H1 (cell line): ENCODE measurements around the gene DNMT3L. TPM values are rescaled to one million over a fixed set of nuclear protein-coding genes. Genes with fewer than 3 reads are reported as not detected.

Experiments used
- CTCF ChIA-PET: fragments of 300-600 bp; sonication (Branson Sonifier 250); formaldehyde crosslinking; loops from one replicate; lab custom pipeline; 2021; ENCODE audit not compliant: partially characterized antibody; lab: Charles Lee
- POLR2A ChIA-PET: fragments of 300-600 bp; sonication (Branson Sonifier 250); formaldehyde crosslinking; loops from one replicate; lab custom pipeline; 2021; ENCODE audit warnings: inconsistent platforms; ENCODE audit not compliant: partially characterized antibody; lab: Charles Lee
- DNase-seq, 2 experiments: peaks; one replicate each; pipeline versions ENCODE4 v3.0.0 to v3.0.0-alpha.2; 2010 to 2022; ENCODE audit warnings: low spot score in 2 of 2, low read depth in 1 of 2, mixed read lengths in 1 of 2
- FAIRE-seq: peaks from 2 replicates; lab custom pipeline; 2011; peaks lifted over from hg19 to GRCh38; lab: Jason Lieb, UNC
- H2AFZ ChIP-seq: 2 replicates; pipeline ENCODE4 v1.8.1; 2012; ENCODE audit warnings: low read length, inconsistent platforms
- H2AK5ac ChIP-seq: 2 replicates; pipeline ENCODE4 v1.6.1; 2013; ENCODE audit warnings: low read depth, low read length
- H2BK120ac ChIP-seq: replicated peaks from 2 replicates; pipeline ENCODE3; 2013; ENCODE audit warnings: low read depth, low read length, inconsistent platforms
- H2BK12ac ChIP-seq: 2 replicates; pipeline ENCODE4 v1.6.1; 2013; ENCODE audit warnings: low read depth, low read length
- H2BK15ac ChIP-seq: 2 replicates; pipeline ENCODE4 v1.6.1; 2013; ENCODE audit warnings: low read length
- H2BK20ac ChIP-seq: 2 replicates; pipeline ENCODE4 v1.6.1; 2013; ENCODE audit warnings: low read length
- H2BK5ac ChIP-seq: 2 replicates; pipeline ENCODE4 v1.6.1; 2013; ENCODE audit warnings: low read depth, low read length
- H3K14ac ChIP-seq: 2 replicates; pipeline ENCODE4 v1.6.1; 2013; ENCODE audit warnings: inconsistent platforms; ENCODE audit not compliant: insufficient read length
- H3K18ac ChIP-seq: 2 replicates; pipeline ENCODE4 v1.6.1; 2013; ENCODE audit warnings: low read length; ENCODE audit errors: extremely low read depth
- H3K23ac ChIP-seq: 2 replicates; pipeline ENCODE4 v1.6.1; 2013; ENCODE audit warnings: inconsistent platforms; ENCODE audit not compliant: insufficient read length
- H3K23me2 ChIP-seq: 2 replicates; pipeline ENCODE4 v1.6.1; 2013; ENCODE audit warnings: low read depth, low read length
- H3K27ac ChIP-seq: 2 replicates; pipeline ENCODE4 v1.6.1; 2011; ENCODE audit warnings: low read depth, low read length, inconsistent platforms
- H3K27me3 ChIP-seq, 4 experiments: replicated peaks in 1 of 4; 1 replicate in 1 of 4; 2 replicates in 3 of 4; pipeline versions ENCODE4 v1.6.1 to v1.8.1; 2011 to 2013; ENCODE audit warnings: low read length in 3 of 4, mild to moderate bottlenecking in 3 of 4, inconsistent platforms in 2 of 4, mixed read lengths in 2 of 4, moderate library complexity in 1 of 4; ENCODE audit not compliant: control insufficient read depth in 3 of 4, insufficient read depth in 3 of 4; ENCODE audit errors: extremely low read depth in 1 of 4
- H3K36me3 ChIP-seq, 4 experiments: 2 replicates each; pipeline versions ENCODE4 v1.6.1 to v1.8.1; 2011 to 2013; ENCODE audit warnings: mild to moderate bottlenecking in 4 of 4, low read length in 3 of 4, moderate library complexity in 2 of 4, control low read depth in 1 of 4, inconsistent platforms in 1 of 4; ENCODE audit not compliant: insufficient read depth in 4 of 4, control insufficient read depth in 2 of 4
- H3K4ac ChIP-seq: replicated peaks from 2 replicates; pipeline ENCODE3; 2013; ENCODE audit warnings: low read length, low read depth, mixed read lengths, inconsistent platforms; ENCODE audit not compliant: insufficient read length
- H3K4me1 ChIP-seq, 4 experiments: replicated peaks in 1 of 4; 1 replicate in 1 of 4; 2 replicates in 3 of 4; pipeline versions ENCODE4 v1.6.1 to v1.8.1; 2011 to 2013; ENCODE audit warnings: low read length in 3 of 4, inconsistent platforms in 2 of 4, mixed read lengths in 1 of 4; ENCODE audit not compliant: insufficient read depth in 4 of 4, control insufficient read depth in 3 of 4
- H3K4me2 ChIP-seq, 2 experiments: 2 replicates each; pipeline versions ENCODE4 v1.6.1 to v1.8.1; 2011 to 2013; ENCODE audit warnings: low read depth in 2 of 2, low read length in 2 of 2, control low read depth in 1 of 2, inconsistent platforms in 1 of 2, mild to moderate bottlenecking in 1 of 2; ENCODE audit not compliant: insufficient read depth in 1 of 2
- H3K4me3 ChIP-seq, 4 experiments: fragments of 200-600, 300-600 bp in 1 of 4; sonication (generic), shearing (Covaris generic), sonication (Bioruptor Twin) in 1 of 4; 2 replicates each; pipeline versions ENCODE4 v1.5.1 to v1.8.1; 2011 to 2016; ENCODE audit warnings: low read length in 4 of 4, low read depth in 3 of 4, control low read depth in 2 of 4, inconsistent platforms in 2 of 4, mild to moderate bottlenecking in 2 of 4, mixed read lengths in 1 of 4, moderate library complexity in 1 of 4; ENCODE audit not compliant: insufficient read depth in 2 of 4; ENCODE audit errors: extremely low read depth in 1 of 4
- H3K56ac ChIP-seq: replicated peaks from 2 replicates; pipeline ENCODE3; 2013; ENCODE audit warnings: low read depth, mild to moderate bottlenecking, mixed read lengths, low read length, inconsistent platforms; ENCODE audit not compliant: insufficient read length
- H3K79me1 ChIP-seq: 2 replicates; pipeline ENCODE4 v1.6.1; 2013; ENCODE audit warnings: low read depth, low read length, control low read depth
- H3K79me2 ChIP-seq, 2 experiments: 2 replicates each; pipeline versions ENCODE4 v1.6.1 to v1.8.1; 2012 to 2013; ENCODE audit warnings: low read length in 2 of 2, mild to moderate bottlenecking in 2 of 2, inconsistent platforms in 1 of 2; ENCODE audit not compliant: insufficient read depth in 2 of 2, control insufficient read depth in 1 of 2
- H3K9ac ChIP-seq, 4 experiments: replicated peaks in 1 of 4; 1 replicate in 1 of 4; 2 replicates in 3 of 4; pipeline versions ENCODE4 v1.6.1 to v1.8.1; 2011 to 2013; ENCODE audit warnings: low read depth in 3 of 4, low read length in 3 of 4, control low read depth in 2 of 4, mild to moderate bottlenecking in 2 of 4, moderate library complexity in 2 of 4, inconsistent platforms in 1 of 4; ENCODE audit errors: extremely low read depth in 1 of 4
- H3K9me3 ChIP-seq, 2 experiments: 2 replicates each; pipeline versions ENCODE4 v1.6.1 to v1.8.1; 2012 to 2013; ENCODE audit warnings: mild to moderate bottlenecking in 2 of 2, moderate library complexity in 2 of 2, control low read depth in 1 of 2, inconsistent platforms in 1 of 2, low read depth in 1 of 2, low read length in 1 of 2, mixed read lengths in 1 of 2; ENCODE audit not compliant: insufficient read depth in 2 of 2
- H4K20me1 ChIP-seq, 2 experiments: replicated peaks in 1 of 2; 2 replicates each; pipeline versions ENCODE3 to v1.8.1; 2011 to 2013; ENCODE audit warnings: inconsistent platforms in 2 of 2, low read length in 2 of 2, mild to moderate bottlenecking in 1 of 2; ENCODE audit not compliant: insufficient read depth in 2 of 2, control insufficient read depth in 1 of 2
- H4K5ac ChIP-seq: 2 replicates; pipeline ENCODE4 v1.6.1; 2013; ENCODE audit warnings: low read length, low read depth, mixed read lengths, inconsistent platforms; ENCODE audit not compliant: insufficient read length
- H4K8ac ChIP-seq: 2 replicates; pipeline ENCODE4 v1.8.0; 2013; ENCODE audit warnings: mild to moderate bottlenecking, moderate library complexity, low read length, inconsistent platforms; ENCODE audit not compliant: insufficient read depth; ENCODE audit errors: extremely low read depth
- H4K91ac ChIP-seq: replicated peaks from 2 replicates; pipeline ENCODE3; 2013; ENCODE audit warnings: low read length, mixed read lengths, inconsistent platforms; ENCODE audit not compliant: insufficient read length
- CREB1 ChIP-seq: IDR thresholded peaks from 2 replicates; pipeline ENCODE4 v1.6.1; 2012; ENCODE audit warnings: inconsistent platforms
- CTCF ChIP-seq, 3 experiments: IDR thresholded peaks; 1 replicate in 2 of 3; 2 replicates in 1 of 3; pipeline versions ENCODE4 v1.5.1 to v1.6.1; 2011; ENCODE audit warnings: low read length in 3 of 3, mild to moderate bottlenecking in 3 of 3, inconsistent platforms in 2 of 3, low read depth in 1 of 3, moderate library complexity in 1 of 3; ENCODE audit not compliant: insufficient read depth in 1 of 3; ENCODE audit errors: control extremely low read depth in 1 of 3
- GABPA ChIP-seq: IDR thresholded peaks from 2 replicates; pipeline ENCODE4 v1.6.1; 2011; ENCODE audit warnings: mild to moderate bottlenecking, low read length, moderate library complexity, borderline replicate concordance; ENCODE audit not compliant: insufficient read depth
- RXRA ChIP-seq: IDR thresholded peaks from 2 replicates; pipeline ENCODE4 v1.6.1; 2011; ENCODE audit warnings: low read depth, mild to moderate bottlenecking, low read length, moderate library complexity; ENCODE audit not compliant: insufficient read depth
- TEAD4 ChIP-seq: IDR thresholded peaks from 2 replicates; pipeline ENCODE4 v1.6.1; 2012; ENCODE audit warnings: low read depth, low read length, inconsistent platforms, mixed read lengths
- ZNF274 ChIP-seq: IDR thresholded peaks from 2 replicates; pipeline ENCODE4 v1.7.0; 2012; ENCODE audit warnings: low read length, borderline replicate concordance; ENCODE audit errors: extremely low read depth
- WGBS, 2 experiments: shearing (Covaris generic) in 1 of 2; methylation state at CpG; one replicate each; pipeline versions ENCODE4 v1.1.6 to v1.1.7; 2013 to 2015; ENCODE audit warnings: low lambda C conversion rate in 2 of 2, mixed read lengths in 2 of 2, inconsistent platforms in 1 of 2, low coverage in 1 of 2, missing lambda C conversion rate in 1 of 2; ENCODE audit not compliant: insufficient replicate concordance in 2 of 2, insufficient coverage in 1 of 2, insufficient read length in 1 of 2; ENCODE audit errors: extremely low coverage in 1 of 2, missing lambda C conversion rate in 1 of 2; 5-methylcytosine and 5-hydroxymethylcytosine counted together
- polyA plus RNA-seq, 7 experiments: library from polyadenylated mRNA; depleted of rRNA in 3 of 7; stranded (reverse) in 5 of 7; unstranded in 2 of 7; fragments of >200 nt in 5 of 7; fragments of 200-250 nt in 2 of 7; gene quantifications; 1 replicate in 5 of 7; 2 replicates in 1 of 7; 4 replicates in 1 of 7; pipeline versions ENCODE4 v1.2.1 to v1.2.3, GENCODE V29; 2011 to 2013; ENCODE audit warnings: missing spikeins in 2 of 7, mixed read lengths in 2 of 7
- total RNA-seq: library from RNA; stranded (reverse); fragmentation: NEBNext Ultra II Directional; extraction: Animal tissue kit (Norgen Biotek cat#: 25700); gene quantifications from 2 replicates; pipeline ENCODE4 v1.2.1, GENCODE V29; 2021

Gene DNMT3L
- total and polyA plus RNA-seq, 2 of the 8 experiments (the other 6 are each of a cell fraction or from before 2014, with no cell fraction given): 0.06 TPM; not detected in 1

GRCh38 chr21:44275041-44275440 is 13.3 kb upstream of the DNMT3L start:
- H2BK20ac ChIP-seq: 0 out of 2 replicates have a peak overlapping the region, but pooled peaks have one; percentile 48
- H3K4me2 ChIP-seq: no peak overlapping the region
- H3K56ac ChIP-seq: no peak overlapping the region
- no peaks in the 10 kb centered on the region for H4K20me1 ChIP-seq
- H4K8ac ChIP-seq: no peak overlapping the region
- H3K27me3 ChIP-seq: no peaks in the 10 kb centered on the region
- DNase-seq (no peak), FAIRE-seq (no peak)
- no peak overlapping the region for H2BK12ac ChIP-seq
- no peak overlapping the region for H2BK120ac ChIP-seq
- no peak overlapping the region for H3K4ac ChIP-seq
- POLR2A ChIA-PET: no interaction called here
- H3K23ac ChIP-seq: no peak overlapping the region
- no peaks in the 10 kb centered on the region for H3K79me1 ChIP-seq
- H4K91ac ChIP-seq: no peak overlapping the region
- WGBS, 2 experiments: 85% methylated on average over 5 of the region's 5 CpGs; no CpG with 5 or more reads in 1 of the 2 experiments
- no peaks in the 10 kb centered on the region; the same call in 1 of the 2 replicates for H3K23me2 ChIP-seq
- H3K14ac ChIP-seq: no peak overlapping the region
- H3K4me1 ChIP-seq: no peaks in the 10 kb centered on the region; a peak in 2 of 7 replicates
- H3K79me2 ChIP-seq: no peaks in the 10 kb centered on the region
- no peak overlapping the region for H2AK5ac ChIP-seq
- H2AFZ ChIP-seq: no peak overlapping the region
- peak overlapping the region; percentile 81; the same call in 1 of the 2 replicates for H2BK15ac ChIP-seq
- no peak overlapping the region for H3K9ac ChIP-seq
- no peak overlapping the region for H3K27ac ChIP-seq
- H2BK5ac ChIP-seq: no peak overlapping the region
- no peaks in the 10 kb centered on the region for H3K36me3 ChIP-seq
- H3K4me3 ChIP-seq: no peak overlapping the region
- TF ChIP-seq CTCF (IDR thresholded peaks at IDR 0.05; ENCODE audit: control extremely low read depth in 1 of 3, insufficient read depth in 1 of 3, low read depth in 1 of 3, low read length in 3 of 3) (no peak), CREB1 (no peak), GABPA (no peak), ZNF274 (no peak), TEAD4 (no peak), RXRA (no peak)
- H3K9me3 ChIP-seq: no peaks in the 10 kb centered on the region
- CTCF ChIA-PET: no interaction called here
- no peak overlapping the region for H3K18ac ChIP-seq
- no peak overlapping the region for H4K5ac ChIP-seq
